SK-N-SH treated with all-trans-retinoic acid at 6 μM for 48 hours (cell line): Measurements from ENCODE around the gene NFIX.

ENCODE experiments used
- ATAC-seq: fragments of 200-7000 bp; cut with Tn5 transposase; 3 replicates; pipeline ENCODE4 v1.9.1; 2020; ENCODE audit warnings: mild to moderate bottlenecking, moderate library complexity
- ARNTL ChIP-seq: fragments of 450-650 bp; formaldehyde crosslinking; IDR thresholded peaks from 2 replicates; pipeline ENCODE4 v1.5.0; 2020; ENCODE audit warnings: low read depth, mild to moderate bottlenecking, moderate library complexity, borderline replicate concordance
- BACH2 ChIP-seq: fragments of 250-450 bp; sonication (Bioruptor Pico); IDR thresholded peaks from 2 replicates; pipeline ENCODE4 v1.9.0; 2021; ENCODE audit warnings: mild to moderate bottlenecking, borderline replicate concordance
- CSDC2 ChIP-seq: fragments of 250-450 bp; sonication (Bioruptor Pico); IDR thresholded peaks from 2 replicates; pipeline ENCODE4 v1.5.0; 2020; ENCODE audit warnings: mild to moderate bottlenecking, moderate library complexity
- ESRRG ChIP-seq: fragments of 250-450 bp; sonication (Bioruptor Pico); IDR thresholded peaks from 2 replicates; pipeline ENCODE4 v1.6.1; 2021; ENCODE audit warnings: mild to moderate bottlenecking
- GLIS3 ChIP-seq: fragments of 250-450 bp; sonication (Bioruptor Pico); IDR thresholded peaks from 2 replicates; pipeline ENCODE4 v1.5.0; 2020; ENCODE audit warnings: mild to moderate bottlenecking, moderate library complexity
- ISL1 ChIP-seq: fragments of 250-450 bp; sonication (Bioruptor Pico); IDR thresholded peaks from 2 replicates; pipeline ENCODE4 v2.1.2; 2022; ENCODE audit warnings: mild to moderate bottlenecking, moderate library complexity
- OSR1 ChIP-seq: fragments of 250-450 bp; sonication (Bioruptor Pico); IDR thresholded peaks from 2 replicates; pipeline ENCODE4 v1.8.0; 2022; ENCODE audit warnings: moderate library complexity, mild to moderate bottlenecking, inconsistent platforms
- PPARA ChIP-seq: fragments of 250-450 bp; sonication (Bioruptor Pico); IDR thresholded peaks from 2 replicates; pipeline ENCODE4 v1.5.0; 2020; ENCODE audit warnings: mild to moderate bottlenecking, borderline replicate concordance
- SNAI2 ChIP-seq: fragments of 250-450 bp; sonication (Bioruptor Pico); IDR thresholded peaks from 2 replicates; pipeline ENCODE4 v1.5.0; 2020; ENCODE audit warnings: mild to moderate bottlenecking, moderate library complexity
- TCF4 ChIP-seq: fragments of 250-450 bp; sonication (Bioruptor Pico); IDR thresholded peaks from 2 replicates; pipeline ENCODE4 v1.8.0; 2021; ENCODE audit warnings: mild to moderate bottlenecking, moderate library complexity, borderline replicate concordance
- TOX ChIP-seq: fragments of 250-450 bp; sonication (Bioruptor Pico); IDR thresholded peaks from 2 replicates; pipeline ENCODE4 v1.8.0; 2021; ENCODE audit warnings: mild to moderate bottlenecking, moderate library complexity, borderline replicate concordance
- ZC3H10 ChIP-seq: fragments of 250-450 bp; sonication (Bioruptor Pico); IDR thresholded peaks from 2 replicates; pipeline ENCODE4 v1.5.1; 2021; ENCODE audit warnings: mild to moderate bottlenecking, moderate library complexity
- ZFP3 ChIP-seq: fragments of 250-450 bp; sonication (Bioruptor Pico); IDR thresholded peaks from 2 replicates; pipeline ENCODE4 v1.5.0; 2020; ENCODE audit warnings: mild to moderate bottlenecking, moderate library complexity
- ZFP30 ChIP-seq: fragments of 450-650 bp; formaldehyde crosslinking; IDR thresholded peaks from 2 replicates; pipeline ENCODE4 v1.5.0; 2022; ENCODE audit warnings: mild to moderate bottlenecking, moderate library complexity
- ZNF565 ChIP-seq: fragments of 450-650 bp; formaldehyde crosslinking; conservative IDR thresholded peaks from 2 replicates; pipeline ENCODE4 v1.5.0; 2020; ENCODE audit warnings: low read depth, mild to moderate bottlenecking, moderate library complexity
- ZNF70 ChIP-seq: fragments of 450-650 bp; formaldehyde crosslinking; IDR thresholded peaks from 2 replicates; pipeline ENCODE4 v1.5.0; 2020; ENCODE audit warnings: mild to moderate bottlenecking, moderate library complexity
- ZNF8 ChIP-seq: fragments of 450-650 bp; formaldehyde crosslinking; IDR thresholded peaks from 2 replicates; pipeline ENCODE4 v1.5.0; 2020; ENCODE audit warnings: mild to moderate bottlenecking, moderate library complexity
- TF ChIP-seq, protein P1 (sequence below): fragments of 250-450 bp; sonication (Bioruptor Pico); IDR thresholded peaks from 2 replicates; pipeline ENCODE4 v1.5.0; 2020; ENCODE audit warnings: mild to moderate bottlenecking, moderate library complexity
- TF ChIP-seq, protein P2 (sequence below): fragments of 250-450 bp; sonication (Bioruptor Pico); IDR thresholded peaks from 2 replicates; pipeline ENCODE4 v1.5.1; 2020; ENCODE audit warnings: low read depth, mild to moderate bottlenecking, moderate library complexity
- TF ChIP-seq, protein P3 (sequence below): fragments of 250-450 bp; sonication (Bioruptor Pico); IDR thresholded peaks from 2 replicates; pipeline ENCODE4 v1.5.1; 2021; ENCODE audit warnings: mild to moderate bottlenecking, moderate library complexity
- TF ChIP-seq, protein P4 (sequence below): fragments of 250-450 bp; sonication (Bioruptor Pico); IDR thresholded peaks from 2 replicates; pipeline ENCODE4 v1.8.0; 2020; ENCODE audit warnings: mild to moderate bottlenecking, moderate library complexity, borderline replicate concordance
- TF ChIP-seq, protein P5 (sequence below): fragments of 250-450 bp; sonication (Bioruptor Pico); IDR thresholded peaks from 2 replicates; pipeline ENCODE4 v1.8.0; 2021; ENCODE audit warnings: low read depth, mild to moderate bottlenecking, moderate library complexity, borderline replicate concordance

NFIX gene

DNA sequence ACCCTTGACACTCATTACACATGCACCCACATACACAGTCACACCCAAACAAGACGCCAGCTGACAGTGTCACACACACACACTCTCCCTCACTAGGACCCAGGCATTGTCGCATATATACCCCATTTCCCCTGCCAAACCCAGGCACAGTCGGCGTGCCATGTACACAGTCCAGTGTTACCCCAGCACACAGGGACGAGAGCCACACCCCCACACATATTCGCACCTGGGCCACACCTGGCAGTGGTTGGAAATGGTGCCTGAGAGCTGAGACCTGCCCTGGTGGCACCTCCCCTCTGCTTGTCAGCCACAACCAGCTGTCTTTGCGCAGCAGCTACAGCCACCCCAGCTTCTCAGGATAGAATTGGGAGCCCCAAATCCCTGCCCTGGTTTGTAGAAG lies 9.0 kb downstream of the NFIX start:
- ATAC-seq = no peak
- TF ChIP-seq ESRRG (CRISPR knock-in tag) (no peak), ZFP30 (CRISPR knock-in tag) (no peak), ZNF70 (CRISPR knock-in tag) (no peak), ZNF8 (no peak), ISL1 (CRISPR knock-in tag) (no peak), SNAI2 (CRISPR knock-in tag) (no peak), PPARA (CRISPR knock-in tag) (no peak), ARNTL (CRISPR knock-in tag) (no peak), GLIS3 (CRISPR knock-in tag) (no peak), TOX (CRISPR knock-in tag) (no peak), ZNF565 (CRISPR knock-in tag) (no peak), TCF4 (CRISPR knock-in tag) (no peak), ZFP3 (CRISPR knock-in tag) (no peak), CSDC2 (CRISPR knock-in tag) (no peak), ZC3H10 (CRISPR knock-in tag) (no peak), OSR1 (CRISPR knock-in tag) (no peak)
- TF ChIP-seq, protein P1, sequence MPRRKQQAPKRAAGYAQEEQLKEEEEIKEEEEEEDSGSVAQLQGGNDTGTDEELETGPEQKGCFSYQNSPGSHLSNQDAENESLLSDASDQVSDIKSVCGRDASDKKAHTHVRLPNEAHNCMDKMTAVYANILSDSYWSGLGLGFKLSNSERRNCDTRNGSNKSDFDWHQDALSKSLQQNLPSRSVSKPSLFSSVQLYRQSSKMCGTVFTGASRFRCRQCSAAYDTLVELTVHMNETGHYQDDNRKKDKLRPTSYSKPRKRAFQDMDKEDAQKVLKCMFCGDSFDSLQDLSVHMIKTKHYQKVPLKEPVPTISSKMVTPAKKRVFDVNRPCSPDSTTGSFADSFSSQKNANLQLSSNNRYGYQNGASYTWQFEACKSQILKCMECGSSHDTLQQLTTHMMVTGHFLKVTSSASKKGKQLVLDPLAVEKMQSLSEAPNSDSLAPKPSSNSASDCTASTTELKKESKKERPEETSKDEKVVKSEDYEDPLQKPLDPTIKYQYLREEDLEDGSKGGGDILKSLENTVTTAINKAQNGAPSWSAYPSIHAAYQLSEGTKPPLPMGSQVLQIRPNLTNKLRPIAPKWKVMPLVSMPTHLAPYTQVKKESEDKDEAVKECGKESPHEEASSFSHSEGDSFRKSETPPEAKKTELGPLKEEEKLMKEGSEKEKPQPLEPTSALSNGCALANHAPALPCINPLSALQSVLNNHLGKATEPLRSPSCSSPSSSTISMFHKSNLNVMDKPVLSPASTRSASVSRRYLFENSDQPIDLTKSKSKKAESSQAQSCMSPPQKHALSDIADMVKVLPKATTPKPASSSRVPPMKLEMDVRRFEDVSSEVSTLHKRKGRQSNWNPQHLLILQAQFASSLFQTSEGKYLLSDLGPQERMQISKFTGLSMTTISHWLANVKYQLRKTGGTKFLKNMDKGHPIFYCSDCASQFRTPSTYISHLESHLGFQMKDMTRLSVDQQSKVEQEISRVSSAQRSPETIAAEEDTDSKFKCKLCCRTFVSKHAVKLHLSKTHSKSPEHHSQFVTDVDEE (CRISPR knock-in tag) = no peak
- TF ChIP-seq, protein P2, sequence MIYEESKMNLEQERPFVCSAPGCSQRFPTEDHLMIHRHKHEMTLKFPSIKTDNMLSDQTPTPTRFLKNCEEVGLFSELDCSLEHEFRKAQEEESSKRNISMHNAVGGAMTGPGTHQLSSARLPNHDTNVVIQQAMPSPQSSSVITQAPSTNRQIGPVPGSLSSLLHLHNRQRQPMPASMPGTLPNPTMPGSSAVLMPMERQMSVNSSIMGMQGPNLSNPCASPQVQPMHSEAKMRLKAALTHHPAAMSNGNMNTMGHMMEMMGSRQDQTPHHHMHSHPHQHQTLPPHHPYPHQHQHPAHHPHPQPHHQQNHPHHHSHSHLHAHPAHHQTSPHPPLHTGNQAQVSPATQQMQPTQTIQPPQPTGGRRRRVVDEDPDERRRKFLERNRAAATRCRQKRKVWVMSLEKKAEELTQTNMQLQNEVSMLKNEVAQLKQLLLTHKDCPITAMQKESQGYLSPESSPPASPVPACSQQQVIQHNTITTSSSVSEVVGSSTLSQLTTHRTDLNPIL (CRISPR knock-in tag) = no peak
- TF ChIP-seq, protein P3, sequence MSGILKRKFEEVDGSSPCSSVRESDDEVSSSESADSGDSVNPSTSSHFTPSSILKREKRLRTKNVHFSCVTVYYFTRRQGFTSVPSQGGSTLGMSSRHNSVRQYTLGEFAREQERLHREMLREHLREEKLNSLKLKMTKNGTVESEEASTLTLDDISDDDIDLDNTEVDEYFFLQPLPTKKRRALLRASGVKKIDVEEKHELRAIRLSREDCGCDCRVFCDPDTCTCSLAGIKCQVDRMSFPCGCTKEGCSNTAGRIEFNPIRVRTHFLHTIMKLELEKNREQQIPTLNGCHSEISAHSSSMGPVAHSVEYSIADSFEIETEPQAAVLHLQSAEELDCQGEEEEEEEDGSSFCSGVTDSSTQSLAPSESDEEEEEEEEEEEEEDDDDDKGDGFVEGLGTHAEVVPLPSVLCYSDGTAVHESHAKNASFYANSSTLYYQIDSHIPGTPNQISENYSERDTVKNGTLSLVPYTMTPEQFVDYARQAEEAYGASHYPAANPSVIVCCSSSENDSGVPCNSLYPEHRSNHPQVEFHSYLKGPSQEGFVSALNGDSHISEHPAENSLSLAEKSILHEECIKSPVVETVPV (CRISPR knock-in tag) = no peak
- TF ChIP-seq, protein P4, sequence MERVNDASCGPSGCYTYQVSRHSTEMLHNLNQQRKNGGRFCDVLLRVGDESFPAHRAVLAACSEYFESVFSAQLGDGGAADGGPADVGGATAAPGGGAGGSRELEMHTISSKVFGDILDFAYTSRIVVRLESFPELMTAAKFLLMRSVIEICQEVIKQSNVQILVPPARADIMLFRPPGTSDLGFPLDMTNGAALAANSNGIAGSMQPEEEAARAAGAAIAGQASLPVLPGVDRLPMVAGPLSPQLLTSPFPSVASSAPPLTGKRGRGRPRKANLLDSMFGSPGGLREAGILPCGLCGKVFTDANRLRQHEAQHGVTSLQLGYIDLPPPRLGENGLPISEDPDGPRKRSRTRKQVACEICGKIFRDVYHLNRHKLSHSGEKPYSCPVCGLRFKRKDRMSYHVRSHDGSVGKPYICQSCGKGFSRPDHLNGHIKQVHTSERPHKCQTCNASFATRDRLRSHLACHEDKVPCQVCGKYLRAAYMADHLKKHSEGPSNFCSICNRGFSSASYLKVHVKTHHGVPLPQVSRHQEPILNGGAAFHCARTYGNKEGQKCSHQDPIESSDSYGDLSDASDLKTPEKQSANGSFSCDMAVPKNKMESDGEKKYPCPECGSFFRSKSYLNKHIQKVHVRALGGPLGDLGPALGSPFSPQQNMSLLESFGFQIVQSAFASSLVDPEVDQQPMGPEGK (CRISPR knock-in tag) = no peak

DNA sequence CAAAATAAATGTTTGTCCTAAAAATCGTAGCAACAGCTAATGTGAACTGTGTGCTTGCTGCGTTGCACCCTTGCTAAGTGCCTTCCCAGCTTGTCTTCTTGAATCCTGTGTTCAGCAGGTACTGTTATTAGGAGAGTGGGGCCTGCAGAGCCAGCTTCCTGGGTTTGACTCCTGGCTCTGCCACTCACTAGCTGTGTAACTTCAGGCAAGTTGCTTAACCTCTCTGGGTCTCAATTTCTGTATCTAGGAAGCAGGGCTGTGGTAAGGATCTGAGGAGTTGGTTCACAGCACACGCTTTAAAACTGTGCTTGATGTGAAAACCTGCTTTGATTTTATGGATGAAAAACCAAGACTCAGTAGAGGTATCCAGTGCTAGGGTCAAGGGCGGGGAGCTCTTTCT lies 10.0 kb downstream of the NFIX start:
- no peak for ATAC-seq
- TF ChIP-seq ESRRG (CRISPR knock-in tag) (no peak), BACH2 (CRISPR knock-in tag) (no peak), ARNTL (CRISPR knock-in tag) (no peak), TCF4 (CRISPR knock-in tag) (no peak), ZNF565 (CRISPR knock-in tag) (no peak), ZNF8 (no peak), CSDC2 (CRISPR knock-in tag) (no peak), SNAI2 (CRISPR knock-in tag) (no peak), ZFP30 (CRISPR knock-in tag) (no peak)
- TF ChIP-seq, protein P2 (CRISPR knock-in tag) = no peak
- TF ChIP-seq, protein P4 (CRISPR knock-in tag) = no peak
- TF ChIP-seq, protein P1 (CRISPR knock-in tag) = no peak
- TF ChIP-seq, protein P3 (CRISPR knock-in tag) = no peak
- TF ChIP-seq, protein P5, sequence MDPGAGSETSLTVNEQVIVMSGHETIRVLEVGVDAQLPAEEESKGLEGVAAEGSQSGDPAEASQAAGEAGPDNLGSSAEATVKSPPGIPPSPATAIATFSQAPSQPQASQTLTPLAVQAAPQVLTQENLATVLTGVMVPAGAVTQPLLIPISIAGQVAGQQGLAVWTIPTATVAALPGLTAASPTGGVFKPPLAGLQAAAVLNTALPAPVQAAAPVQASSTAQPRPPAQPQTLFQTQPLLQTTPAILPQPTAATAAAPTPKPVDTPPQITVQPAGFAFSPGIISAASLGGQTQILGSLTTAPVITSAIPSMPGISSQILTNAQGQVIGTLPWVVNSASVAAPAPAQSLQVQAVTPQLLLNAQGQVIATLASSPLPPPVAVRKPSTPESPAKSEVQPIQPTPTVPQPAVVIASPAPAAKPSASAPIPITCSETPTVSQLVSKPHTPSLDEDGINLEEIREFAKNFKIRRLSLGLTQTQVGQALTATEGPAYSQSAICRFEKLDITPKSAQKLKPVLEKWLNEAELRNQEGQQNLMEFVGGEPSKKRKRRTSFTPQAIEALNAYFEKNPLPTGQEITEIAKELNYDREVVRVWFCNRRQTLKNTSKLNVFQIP (CRISPR knock-in tag) = no peak
